ENCODE measurements around the gene PDE6A. TPM values are rescaled to one million over a fixed set of nuclear protein-coding genes. Genes with fewer than 3 reads are reported as not detected.

PDE6A gene
- total RNA-seq, 1 experiment from 2014 or later, result 2.6 TPM

- intact Hi-C loops (cut with micrococcal nuclease; ENCODE audit: unreplicated experiment), result no loop called here
- no peak for TF ChIP-seq CTCF (IDR thresholded peaks at IDR 0.05; ENCODE audit: insufficient read depth in 1 of 2, low read depth in 1 of 2, low read length in 1 of 2, severe bottlenecking in 1 of 2, unreplicated experiment in 1 of 2)
- H3K27me3 Mint-ChIP-seq (ENCODE audit: insufficient read depth, unreplicated experiment), result no peaks in the 10 kb centered on the region
- no peak overlapping the region for H3K27ac Mint-ChIP-seq (ENCODE audit: unreplicated experiment)
- no peak for DNase-seq
- H3K4me1 Mint-ChIP-seq (ENCODE audit: low read depth, unreplicated experiment), result peaks cover 12% of the 10 kb centered on the region
- Histone ChIP-seq H3K4me1 (no peaks in the 10 kb centered on the region; the same call in 1 of the 2 replicates), H3K9me3 (no peaks in the 10 kb centered on the region), H3K4me3 (ENCODE audit: low read depth, low read length) (no peak overlapping the region), H3K27me3 (replicated peaks; ENCODE audit: control insufficient read depth, insufficient read depth, low read length) (no peaks in the 10 kb centered on the region), H3K36me3 (ENCODE audit: control insufficient read depth, insufficient read depth, low read length) (no peaks in the 10 kb centered on the region)
- no TSS peak for BruUV-seq (replicated peaks)
- no peaks in the 10 kb centered on the region for H3K36me3 Mint-ChIP-seq (ENCODE audit: insufficient read depth, unreplicated experiment)
- CTCF ChIA-PET, result interaction anchor here (1.2 kb wide), 1 partner anchor 59 kb away, joined by 3 read pairs; no protein-coding TSS in a partner anchor
- H3K9me3 Mint-ChIP-seq (ENCODE audit: unreplicated experiment), result no peaks in the 10 kb centered on the region
- no peak overlapping the region for H3K4me3 Mint-ChIP-seq (ENCODE audit: unreplicated experiment)
- POLR2A ChIA-PET, result no interaction called here
These were observed 12.6 kb downstream of the PDE6A start for GRCh38 chr5:149931992-149932436.

- Mint-ChIP-seq H3K27ac (ENCODE audit: unreplicated experiment) (no peak overlapping the region), H3K27me3 (ENCODE audit: insufficient read depth, unreplicated experiment) (no peaks in the 10 kb centered on the region), H3K4me1 (ENCODE audit: low read depth, unreplicated experiment) (peaks cover 4% of the 10 kb centered on the region), H3K4me3 (ENCODE audit: unreplicated experiment) (no peak overlapping the region), H3K9me3 (ENCODE audit: unreplicated experiment) (no peaks in the 10 kb centered on the region), H3K36me3 (ENCODE audit: insufficient read depth, unreplicated experiment) (no peaks in the 10 kb centered on the region)
- intact Hi-C loops (cut with micrococcal nuclease; ENCODE audit: unreplicated experiment), result no loop called here
- Histone ChIP-seq H3K36me3 (ENCODE audit: control insufficient read depth, insufficient read depth, low read length) (no peaks in the 10 kb centered on the region), H3K9me3 (no peaks in the 10 kb centered on the region), H3K4me1 (no peaks in the 10 kb centered on the region), H3K4me3 (ENCODE audit: low read depth, low read length) (no peak overlapping the region), H3K27me3 (replicated peaks; ENCODE audit: control insufficient read depth, insufficient read depth, low read length) (no peaks in the 10 kb centered on the region)
- POLR2A ChIA-PET, result no interaction called here
- DNase-seq, result no peak
- CTCF ChIA-PET, result no interaction called here
- no peak for TF ChIP-seq CTCF (IDR thresholded peaks at IDR 0.05; ENCODE audit: insufficient read depth in 1 of 2, low read depth in 1 of 2, low read length in 1 of 2, severe bottlenecking in 1 of 2, unreplicated experiment in 1 of 2)
- no TSS peak for BruUV-seq (replicated peaks)
These were observed 13.6 kb downstream of the PDE6A start for GRCh38 chr5:149930749-149931574.

- H3K27me3 Mint-ChIP-seq (ENCODE audit: insufficient read depth, unreplicated experiment), result no peaks in the 10 kb centered on the region
- no TSS peak for BruUV-seq (replicated peaks)
- no peak overlapping the region for H3K27ac Mint-ChIP-seq (ENCODE audit: unreplicated experiment)
- H3K4me3 Mint-ChIP-seq (ENCODE audit: unreplicated experiment), result no peak overlapping the region
- no peaks in the 10 kb centered on the region for H3K4me1 Mint-ChIP-seq (ENCODE audit: low read depth, unreplicated experiment)
- no peaks in the 10 kb centered on the region for H3K36me3 Mint-ChIP-seq (ENCODE audit: insufficient read depth, unreplicated experiment)
- no peak for TF ChIP-seq CTCF (IDR thresholded peaks at IDR 0.05; ENCODE audit: insufficient read depth in 1 of 2, low read depth in 1 of 2, low read length in 1 of 2, severe bottlenecking in 1 of 2, unreplicated experiment in 1 of 2)
- intact Hi-C loops (cut with micrococcal nuclease; ENCODE audit: unreplicated experiment), result no loop called here
- CTCF ChIA-PET, result no interaction called here
- Histone ChIP-seq H3K4me1 (no peaks in the 10 kb centered on the region), H3K9me3 (no peaks in the 10 kb centered on the region), H3K36me3 (ENCODE audit: control insufficient read depth, insufficient read depth, low read length) (no peaks in the 10 kb centered on the region), H3K4me3 (ENCODE audit: low read depth, low read length) (no peak overlapping the region), H3K27me3 (replicated peaks; ENCODE audit: control insufficient read depth, insufficient read depth, low read length) (no peaks in the 10 kb centered on the region)
- no peak for DNase-seq
- no peaks in the 10 kb centered on the region for H3K9me3 Mint-ChIP-seq (ENCODE audit: unreplicated experiment)
- POLR2A ChIA-PET, result no interaction called here
These were observed 14.4 kb downstream of the PDE6A start for GRCh38 chr5:149930043-149930748.
